GM12892 (cell line): ENCODE results near the gene ARPP21.

Experiments used
- POLR2A ChIP-seq: IDR thresholded peaks from 2 replicates; pipeline ENCODE4 v1.6.1; 2011; ENCODE audit warnings: low read depth, low read length, control low read depth
- POLR2AphosphoS5 ChIP-seq: IDR thresholded peaks from 2 replicates; pipeline ENCODE4 v1.6.1; 2011; ENCODE audit warnings: low read depth, low read length, control low read depth
- TAF1 ChIP-seq: IDR thresholded peaks from 2 replicates; pipeline ENCODE4 v1.6.1; 2011; ENCODE audit warnings: low read depth, mild to moderate bottlenecking, control low read depth, low read length, borderline replicate concordance

DNA sequence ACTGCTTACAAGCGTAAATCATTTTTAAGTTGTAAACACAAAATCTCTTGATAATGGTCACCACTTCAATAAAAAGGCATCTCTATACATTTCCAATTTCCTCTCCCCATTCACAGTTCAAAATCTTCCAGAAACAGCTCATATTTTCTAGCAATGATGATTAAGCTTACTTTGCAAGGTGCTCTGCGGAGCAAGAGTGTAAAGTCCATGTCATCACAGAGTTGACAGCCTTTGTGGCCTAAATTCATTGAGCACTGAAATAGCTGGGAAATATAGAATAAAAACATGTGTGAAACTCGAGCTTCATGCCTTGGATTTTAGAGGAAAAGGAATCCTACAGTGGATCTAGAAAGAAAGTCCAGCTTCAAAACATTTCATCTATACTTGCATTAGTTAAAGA is 41.8 kb upstream of the ARPP21 start:
- no peak for TF ChIP-seq POLR2AphosphoS5
- no peak for TF ChIP-seq POLR2A
- no peak for TF ChIP-seq TAF1
